GM12874 (cell line): ENCODE measurements around the gene SLC17A7.

Experiments used
- CTCF ChIP-seq: IDR thresholded peaks from 2 replicates; pipeline ENCODE4 v1.5.1; 2011; ENCODE audit warnings: low read depth, mild to moderate bottlenecking, control low read depth, low read length, moderate library complexity; ENCODE audit not compliant: insufficient read depth

The SLC17A7 gene

DNA sequence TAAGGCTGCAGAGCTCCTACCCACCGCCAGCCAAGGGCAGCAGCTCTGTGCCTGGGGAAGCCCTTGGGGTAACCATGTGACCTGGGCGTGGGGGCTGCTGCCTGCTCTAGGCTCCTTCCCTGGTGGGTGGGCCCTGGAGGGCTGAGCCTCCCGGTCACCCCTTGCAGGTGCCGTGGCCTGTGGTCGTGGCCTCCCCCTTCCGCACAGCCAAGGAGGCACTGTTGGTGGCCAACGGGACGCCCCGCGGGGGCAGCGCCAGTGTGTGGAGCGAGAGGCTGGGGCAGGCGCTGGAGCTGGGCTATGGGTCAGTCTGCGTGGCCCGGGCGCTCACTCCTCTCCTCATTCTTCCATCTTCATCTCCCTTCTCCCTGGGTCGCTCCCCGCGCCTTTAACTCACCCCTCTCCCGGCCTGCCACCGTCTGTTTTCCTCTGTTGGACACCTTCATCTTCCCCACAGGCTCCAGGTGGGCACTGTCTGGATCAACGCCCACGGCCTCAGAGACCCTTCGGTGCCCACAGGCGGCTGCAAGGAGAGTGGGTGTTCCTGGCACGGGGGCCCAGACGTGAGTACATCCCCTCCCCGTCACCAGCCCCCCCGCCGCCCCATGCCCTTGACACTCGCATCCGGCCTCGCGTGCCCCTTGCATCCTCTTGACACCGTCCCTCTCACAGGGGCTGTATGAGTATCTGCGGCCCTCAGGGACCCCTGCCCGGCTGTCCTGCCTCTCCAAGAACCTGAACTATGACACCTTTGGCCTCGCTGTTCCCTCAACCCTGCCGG, 22.8 kb upstream of the SLC17A7 start:
- TF ChIP-seq CTCF: no peak

GRCh38 chr19:49462492-49462891, 21.2 kb upstream of the SLC17A7 start:
- TF ChIP-seq CTCF: no peak

GRCh38 chr19:49461656-49462055, 20.3 kb upstream of the SLC17A7 start:
- TF ChIP-seq CTCF: no peak

GRCh38 chr19:49459388-49459787, 18.1 kb upstream of the SLC17A7 start:
- no peak for TF ChIP-seq CTCF

- no peak for TF ChIP-seq CTCF
Measured at GRCh38 chr19:49458567-49458903, 17.2 kb upstream of the SLC17A7 start.

- no peak for TF ChIP-seq CTCF
Measured at GRCh38 chr19:49456326-49456725, 15.0 kb upstream of the SLC17A7 start.

GRCh38 chr19:49455773-49456172, 14.4 kb upstream of the SLC17A7 start:
- no peak for TF ChIP-seq CTCF
